CD4-positive, alpha-beta memory T cell (primary cell): ENCODE results near the gene PCDHA5. TPM values are rescaled to one million over a fixed set of nuclear protein-coding genes. Genes with fewer than 3 reads are reported as not detected.
"Not testable (repeated sequence)": the region's sequence is repeated elsewhere in the genome, so short reads cannot be mapped to it uniquely, and the experiment has no call there.

Source experiments
- CTCF ChIA-PET: fragments of 350-600 bp; sonication (Branson Sonifier 250); formaldehyde crosslinking; loops from one replicate; lab custom pipeline; 2021; ENCODE audit warnings: inconsistent platforms; ENCODE audit not compliant: partially characterized antibody; lab: Charles Lee
- POLR2A ChIA-PET: fragments of 350-600 bp; sonication (Branson Sonifier 250); formaldehyde crosslinking; loops from one replicate; lab custom pipeline; 2021; ENCODE audit not compliant: partially characterized antibody; lab: Charles Lee
- DNase-seq, 5 donors: peaks; one replicate each; pipeline versions ENCODE4 v3.0.0 to v3.0.0-alpha.2; 2020 to 2022; ENCODE audit warnings: mixed read lengths in 1 of 5
- H3K27ac ChIP-seq: one replicate; pipeline ENCODE4 v1.7.0; 2013; ENCODE audit warnings: low read depth, low read length
- H3K27me3 ChIP-seq: 2 replicates; pipeline ENCODE4 v1.7.0; 2013; ENCODE audit warnings: mild to moderate bottlenecking, low read length, moderate library complexity; ENCODE audit not compliant: insufficient read depth
- H3K36me3 ChIP-seq: 2 replicates; pipeline ENCODE4 v1.7.0; 2013; ENCODE audit warnings: mild to moderate bottlenecking, low read length, moderate library complexity; ENCODE audit not compliant: insufficient read depth
- H3K4me1 ChIP-seq: 2 replicates; pipeline ENCODE4 v1.7.0; 2013; ENCODE audit warnings: mild to moderate bottlenecking, low read length, moderate library complexity; ENCODE audit not compliant: insufficient read depth
- H3K4me3 ChIP-seq, 2 donors: one replicate each; pipeline ENCODE4 v1.7.0; 2013; ENCODE audit warnings: low read length in 2 of 2, mild to moderate bottlenecking in 1 of 2
- H3K9me3 ChIP-seq, 2 donors: one replicate each; pipeline ENCODE4 v1.7.0; 2013; ENCODE audit warnings: low read length in 2 of 2, control low read depth in 1 of 2; ENCODE audit not compliant: control insufficient read depth in 1 of 2
- H3K27ac Mint-ChIP-seq, 7 donors: one replicate each; pipeline ENCODE4 v1.8.0; 2020 to 2021; ENCODE audit warnings: mixed read lengths in 7 of 7, mild to moderate bottlenecking in 6 of 7, inconsistent platforms in 3 of 7, moderate library complexity in 3 of 7
- H3K27me3 Mint-ChIP-seq, 2 donors: one replicate each; pipeline ENCODE4 v1.8.0; 2020 to 2021; ENCODE audit warnings: mixed read lengths in 2 of 2
- H3K36me3 Mint-ChIP-seq, 2 donors: one replicate each; pipeline ENCODE4 v1.8.0; 2020 to 2021; ENCODE audit warnings: mixed read lengths in 2 of 2, inconsistent platforms in 1 of 2, mild to moderate bottlenecking in 1 of 2
- H3K4me1 Mint-ChIP-seq, 4 donors: one replicate each; pipeline ENCODE4 v1.8.0; 2020 to 2021; ENCODE audit warnings: mixed read lengths in 4 of 4, mild to moderate bottlenecking in 1 of 4
- H3K4me3 Mint-ChIP-seq, 8 donors: one replicate each; pipeline ENCODE4 v1.8.0; 2020 to 2021; ENCODE audit warnings: mixed read lengths in 8 of 8, mild to moderate bottlenecking in 7 of 8, moderate library complexity in 6 of 8, inconsistent platforms in 3 of 8
- H3K9me3 Mint-ChIP-seq, 8 donors: one replicate each; pipeline ENCODE4 v1.8.0; 2020 to 2021; ENCODE audit warnings: mixed read lengths in 8 of 8, mild to moderate bottlenecking in 5 of 8, inconsistent platforms in 3 of 8, moderate library complexity in 1 of 8
- intact Hi-C: fragments of 100-400 bp; cut with micrococcal nuclease; formaldehyde crosslinking; loops from one replicate; pipeline ENCODE4 v1.15.1; 2023
- polyA plus RNA-seq, 2 donors: library from polyadenylated mRNA; unstranded; fragments of 300-500 nt; fragmentation: Illumina TruSeq; gene quantifications; one replicate each; pipeline ENCODE4 v1.2.3, GENCODE V29; 2021
- total RNA-seq, 2 experiments: library from RNA; stranded (reverse); gene quantifications; one replicate each; pipeline ENCODE4 v1.2.3, GENCODE V29; 2021

PCDHA5 gene
- total and polyA plus RNA-seq, 4 experiments from 2014 or later, result not detected

- intact Hi-C loops, result no loop called here
- H3K27ac Mint-ChIP-seq, result peak within 1 kb of the TSS in 2 of 7 donors; percentile 22 to 46
- Histone ChIP-seq H3K4me3 (no peak within 1 kb of the TSS), H3K27ac (no peak within 1 kb of the TSS), H3K36me3 (no peaks in the 10 kb centered on the region), H3K4me1 (no peaks in the 10 kb centered on the region), H3K9me3 (no peaks in the 10 kb centered on the region), H3K27me3 (peaks cover 3% of the 10 kb centered on the region)
- peaks cover 2 to 58% (median 37%) of the 10 kb centered on the region in 8 donors for H3K9me3 Mint-ChIP-seq
- H3K4me3 Mint-ChIP-seq, result no peak within 1 kb of the TSS
- peaks cover 0 to 1% (median 0%) of the 10 kb centered on the region in 4 donors for H3K4me1 Mint-ChIP-seq
- peaks cover 4 to 6% of the 10 kb centered on the region in 2 donors for H3K36me3 Mint-ChIP-seq
- ChIA-PET CTCF (no interaction called here), POLR2A (no interaction called here)
- H3K27me3 Mint-ChIP-seq, result peaks cover 12 to 14% of the 10 kb centered on the region in 2 donors
- no peak for DNase-seq
Measured at GRCh38 chr5:140827704-140828361, 6.4 kb downstream of the PCDHA5 start, which contains the start of gene PCDHA6. PCDHA6 (plus strand) TSS chr5:140827960; CDS start chr5:140828092, 132 bp downstream.

- intact Hi-C loops, result no loop called here
- peaks cover 15 to 16% of the 10 kb centered on the region in 2 donors for H3K27me3 Mint-ChIP-seq
- H3K9me3 Mint-ChIP-seq, result peaks cover 3 to 61% (median 39%) of the 10 kb centered on the region in 8 donors
- peak overlapping the region in 1 of 7 donors; percentile 46 for H3K27ac Mint-ChIP-seq
- Histone ChIP-seq H3K4me3 (no peak overlapping the region), H3K27ac (no peak overlapping the region), H3K9me3 (no peaks in the 10 kb centered on the region), H3K4me1 (no peaks in the 10 kb centered on the region), H3K36me3 (no peaks in the 10 kb centered on the region), H3K27me3 (peaks cover 3% of the 10 kb centered on the region)
- no peak for DNase-seq
- H3K4me3 Mint-ChIP-seq, result no peak overlapping the region
- ChIA-PET POLR2A (no interaction called here), CTCF (no interaction called here)
- H3K36me3 Mint-ChIP-seq, result peaks cover 4 to 8% of the 10 kb centered on the region in 2 donors
- H3K4me1 Mint-ChIP-seq, result peaks cover 0 to 1% (median 0%) of the 10 kb centered on the region in 4 donors
Measured at GRCh38 chr5:140828362-140828737, 6.9 kb downstream of the PCDHA5 start.

GRCh38 chr5:140829511-140830501 is 8.4 kb downstream of the PCDHA5 start:
- H3K27ac Mint-ChIP-seq, H3K27ac ChIP-seq, POLR2A ChIA-PET, CTCF ChIA-PET, DNase-seq, H3K9me3 ChIP-seq, H3K4me1 ChIP-seq, H3K4me1 Mint-ChIP-seq, H3K4me3 Mint-ChIP-seq, H3K27me3 ChIP-seq, intact Hi-C loops, H3K36me3 Mint-ChIP-seq, H3K36me3 ChIP-seq, H3K4me3 ChIP-seq: not testable (repeated sequence)
- H3K9me3 Mint-ChIP-seq, result peaks cover 3 to 66% (median 46%) of the 10 kb centered on the region in 8 donors
- H3K27me3 Mint-ChIP-seq, result peaks cover 18 to 21% of the 10 kb centered on the region in 2 donors

- POLR2A ChIA-PET, result no interaction called here
- intact Hi-C loops, result no loop called here
- no peaks in the 10 kb centered on the region for H3K27me3 ChIP-seq
- Mint-ChIP-seq H3K27ac (no peak within 1 kb of the TSS), H3K4me1 (peaks cover 0 to 3% (median 0%) of the 10 kb centered on the region in 4 donors), H3K36me3 (peaks cover 3 to 4% of the 10 kb centered on the region in 2 donors), H3K27me3 (peaks cover 9 to 15% of the 10 kb centered on the region in 2 donors), H3K9me3 (peaks cover 0 to 46% (median 31%) of the 10 kb centered on the region in 8 donors), H3K4me3 (peak within 1 kb of the TSS in 1 of 8 donors; percentile 18)
- CTCF ChIA-PET, result no interaction called here
- no peak within 1 kb of the TSS for H3K27ac ChIP-seq
- H3K4me3 ChIP-seq, result no peak within 1 kb of the TSS
- DNase-seq, result no peak
- no peaks in the 10 kb centered on the region for H3K36me3 ChIP-seq
- H3K4me1 ChIP-seq, result no peaks in the 10 kb centered on the region
- no peaks in the 10 kb centered on the region for H3K9me3 ChIP-seq
Measured at GRCh38 chr5:140833993-140834392, 12.6 kb downstream of the PCDHA5 start, which contains the start of gene PCDHA7. PCDHA7 (plus strand) TSS chr5:140834269; CDS start chr5:140834384, 115 bp downstream.

GRCh38 chr5:140834439-140835008 is 13.1 kb downstream of the PCDHA5 start:
- DNase-seq, H3K9me3 ChIP-seq, H3K36me3 Mint-ChIP-seq, H3K27ac ChIP-seq, H3K27ac Mint-ChIP-seq, H3K4me1 Mint-ChIP-seq, H3K27me3 ChIP-seq, intact Hi-C loops, CTCF ChIA-PET, POLR2A ChIA-PET, H3K4me3 Mint-ChIP-seq, H3K4me3 ChIP-seq, H3K36me3 ChIP-seq, H3K4me1 ChIP-seq: not testable (repeated sequence)
- Mint-ChIP-seq H3K27me3 (peaks cover 9 to 15% of the 10 kb centered on the region in 2 donors), H3K9me3 (peaks cover 0 to 45% (median 30%) of the 10 kb centered on the region in 8 donors)

- peaks cover 0 to 3% (median 0%) of the 10 kb centered on the region in 4 donors for H3K4me1 Mint-ChIP-seq
- H3K27ac ChIP-seq, result no peak overlapping the region
- intact Hi-C loops, result no loop called here
- H3K27me3 ChIP-seq, result no peaks in the 10 kb centered on the region
- ChIA-PET POLR2A (no interaction called here), CTCF (no interaction called here)
- no peak overlapping the region for H3K27ac Mint-ChIP-seq
- H3K27me3 Mint-ChIP-seq, result peaks cover 15 to 16% of the 10 kb centered on the region in 2 donors
- no peaks in the 10 kb centered on the region for H3K9me3 ChIP-seq
- H3K4me3 Mint-ChIP-seq, result no peak overlapping the region
- H3K9me3 Mint-ChIP-seq, result peaks cover 0 to 49% (median 35%) of the 10 kb centered on the region in 8 donors
- H3K36me3 Mint-ChIP-seq, result peaks cover 1 to 4% of the 10 kb centered on the region in 2 donors
- no peaks in the 10 kb centered on the region for H3K36me3 ChIP-seq
- DNase-seq, result no peak
- no peak overlapping the region for H3K4me3 ChIP-seq
- H3K4me1 ChIP-seq, result no peaks in the 10 kb centered on the region
Measured at GRCh38 chr5:140835622-140836510, 14.5 kb downstream of the PCDHA5 start.
